ENCODE data around the gene LARGE1.
"Not testable (repeated sequence)": the region's sequence is repeated elsewhere in the genome, so short reads cannot be mapped to it uniquely, and the experiment has no call there.

Gene LARGE1

GRCh38 chr22:33865248-33865647 lies 55.0 kb downstream of the LARGE1 start:
- Histone ChIP-seq H3K4me1 (ENCODE audit: control insufficient read depth in 1 of 2, insufficient read depth in 2 of 2, low read length in 2 of 2) (peaks cover 18 to 31% of the 10 kb centered on the region in 2 donors), H3K27ac (ENCODE audit: low read depth, low read length) (no peak overlapping the region)

DNA sequence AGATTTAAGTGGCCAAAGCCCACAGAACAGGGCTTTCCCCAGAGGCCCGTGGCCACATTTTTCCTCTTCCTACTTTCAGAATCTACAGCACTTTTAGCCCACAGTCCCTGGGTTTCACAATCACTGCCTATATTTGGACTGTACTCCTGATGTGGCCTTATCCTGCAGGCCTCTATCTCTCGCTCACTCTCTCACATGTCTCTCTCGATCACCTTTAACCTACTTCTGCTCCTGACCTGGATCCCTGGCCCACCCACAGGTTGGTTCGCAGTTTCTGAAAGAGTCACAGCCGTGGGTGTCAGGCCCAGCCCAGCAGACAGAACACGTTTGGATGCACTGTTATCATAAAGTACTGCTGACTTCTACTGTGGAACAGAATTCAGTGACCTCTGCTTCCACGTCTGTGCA lies 55.5 kb downstream of the LARGE1 start:
- Histone ChIP-seq H3K4me1 (ENCODE audit: control insufficient read depth in 1 of 2, insufficient read depth in 2 of 2, low read length in 2 of 2) (peaks cover 18 to 31% of the 10 kb centered on the region in 2 donors), H3K27ac (ENCODE audit: low read depth, low read length) (no peak overlapping the region), H3K9me3 (ENCODE audit: control insufficient read depth in 1 of 2, low read length in 2 of 2) (no peaks in the 10 kb centered on the region), H3K4me3 (ENCODE audit: low read depth in 1 of 2, low read length in 2 of 2) (no peak overlapping the region), H3K36me3 (ENCODE audit: control insufficient read depth in 1 of 2, insufficient read depth in 2 of 2, low read length in 2 of 2) (no peaks in the 10 kb centered on the region), H3K9ac (ENCODE audit: low read depth in 1 of 2, low read length in 2 of 2) (no peak overlapping the region), H3K27me3 (ENCODE audit: control insufficient read depth in 1 of 2, insufficient read depth in 2 of 2, low read length in 2 of 2) (no peaks in the 10 kb centered on the region)

More at GRCh38 chr22:33865248-33865647, 55.0 kb downstream of the LARGE1 start:
- H3K27me3 ChIP-seq (ENCODE audit: control insufficient read depth in 1 of 2, insufficient read depth in 2 of 2, low read length in 2 of 2), result no peaks in the 10 kb centered on the region
- H3K9me3 ChIP-seq (ENCODE audit: control insufficient read depth in 1 of 2, low read length in 2 of 2), result no peaks in the 10 kb centered on the region
- H3K4me3 ChIP-seq (ENCODE audit: low read depth in 1 of 2, low read length in 2 of 2), result no peak overlapping the region
- H3K36me3 ChIP-seq (ENCODE audit: control insufficient read depth in 1 of 2, insufficient read depth in 2 of 2, low read length in 2 of 2), result no peaks in the 10 kb centered on the region
- no peak overlapping the region for H3K9ac ChIP-seq (ENCODE audit: low read depth in 1 of 2, low read length in 2 of 2)

- Histone ChIP-seq H3K4me3 (ENCODE audit: low read depth in 1 of 2, low read length in 2 of 2) (no peak overlapping the region), H3K4me1 (ENCODE audit: control insufficient read depth in 1 of 2, insufficient read depth in 2 of 2, low read length in 2 of 2) (peaks cover 2 to 11% of the 10 kb centered on the region in 2 donors), H3K9me3 (ENCODE audit: control insufficient read depth in 1 of 2, low read length in 2 of 2) (no peaks in the 10 kb centered on the region), H3K27me3 (ENCODE audit: control insufficient read depth in 1 of 2, insufficient read depth in 2 of 2, low read length in 2 of 2) (no peaks in the 10 kb centered on the region), H3K27ac (ENCODE audit: low read depth, low read length) (no peak overlapping the region), H3K9ac (ENCODE audit: low read depth in 1 of 2, low read length in 2 of 2) (no peak overlapping the region), H3K36me3 (ENCODE audit: control insufficient read depth in 1 of 2, insufficient read depth in 2 of 2, low read length in 2 of 2) (no peaks in the 10 kb centered on the region)
These were observed 58.9 kb downstream of the LARGE1 start for GRCh38 chr22:33861216-33861875.

GRCh38 chr22:33860386-33860785 lies 59.9 kb downstream of the LARGE1 start:
- Histone ChIP-seq H3K4me3 (ENCODE audit: low read depth in 1 of 2, low read length in 2 of 2) (no peak overlapping the region), H3K36me3 (ENCODE audit: control insufficient read depth in 1 of 2, insufficient read depth in 2 of 2, low read length in 2 of 2) (no peaks in the 10 kb centered on the region), H3K9ac (ENCODE audit: low read depth in 1 of 2, low read length in 2 of 2) (no peak overlapping the region), H3K9me3 (ENCODE audit: control insufficient read depth in 1 of 2, low read length in 2 of 2) (no peaks in the 10 kb centered on the region), H3K4me1 (ENCODE audit: control insufficient read depth in 1 of 2, insufficient read depth in 2 of 2, low read length in 2 of 2) (peaks cover 0 to 10% of the 10 kb centered on the region in 2 donors), H3K27ac (ENCODE audit: low read depth, low read length) (no peak overlapping the region), H3K27me3 (ENCODE audit: control insufficient read depth in 1 of 2, insufficient read depth in 2 of 2, low read length in 2 of 2) (no peaks in the 10 kb centered on the region)

GRCh38 chr22:33859311-33859710 lies 61.0 kb downstream of the LARGE1 start:
- Histone ChIP-seq H3K27ac (ENCODE audit: low read depth, low read length) (no peak overlapping the region), H3K9ac (ENCODE audit: low read depth in 1 of 2, low read length in 2 of 2) (no peak overlapping the region), H3K9me3 (ENCODE audit: control insufficient read depth in 1 of 2, low read length in 2 of 2) (no peaks in the 10 kb centered on the region), H3K4me3 (ENCODE audit: low read depth in 1 of 2, low read length in 2 of 2) (no peak overlapping the region), H3K27me3 (ENCODE audit: control insufficient read depth in 1 of 2, insufficient read depth in 2 of 2, low read length in 2 of 2) (no peaks in the 10 kb centered on the region), H3K36me3 (ENCODE audit: control insufficient read depth in 1 of 2, insufficient read depth in 2 of 2, low read length in 2 of 2) (no peaks in the 10 kb centered on the region), H3K4me1 (ENCODE audit: control insufficient read depth in 1 of 2, insufficient read depth in 2 of 2, low read length in 2 of 2) (peaks cover 5 to 6% of the 10 kb centered on the region in 2 donors)

DNA sequence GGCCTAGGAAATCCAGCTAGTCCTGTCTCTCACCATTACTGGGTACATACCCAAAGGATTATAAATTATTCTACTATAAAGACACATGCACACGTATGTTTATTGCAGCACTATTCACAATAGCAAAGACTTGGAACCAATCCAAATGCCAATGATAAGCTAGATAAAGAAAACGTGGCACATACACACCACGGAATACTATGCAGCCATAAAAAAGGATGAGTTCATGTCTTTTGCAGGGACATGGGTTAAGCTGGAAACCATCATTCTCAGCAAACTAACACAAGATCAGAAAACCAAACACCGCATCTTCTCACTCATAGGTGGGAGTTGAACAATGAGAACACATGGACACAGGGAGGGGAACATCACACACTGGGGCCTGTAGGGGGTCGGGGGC lies 61.6 kb downstream of the LARGE1 start:
- H3K36me3 ChIP-seq (ENCODE audit: control insufficient read depth in 1 of 2, insufficient read depth in 2 of 2, low read length in 2 of 2); H3K27me3 ChIP-seq (ENCODE audit: control insufficient read depth in 1 of 2, insufficient read depth in 2 of 2, low read length in 2 of 2); H3K4me3 ChIP-seq (ENCODE audit: low read depth in 1 of 2, low read length in 2 of 2); H3K27ac ChIP-seq (ENCODE audit: low read depth, low read length); H3K9me3 ChIP-seq (ENCODE audit: control insufficient read depth in 1 of 2, low read length in 2 of 2); H3K9ac ChIP-seq (ENCODE audit: low read depth in 1 of 2, low read length in 2 of 2); H3K4me1 ChIP-seq (ENCODE audit: control insufficient read depth in 1 of 2, insufficient read depth in 2 of 2, low read length in 2 of 2): not testable (repeated sequence)

GRCh38 chr22:33857767-33858166 lies 62.5 kb downstream of the LARGE1 start:
- not testable (repeated sequence) for H3K9me3 ChIP-seq (ENCODE audit: control insufficient read depth in 1 of 2, low read length in 2 of 2); H3K36me3 ChIP-seq (ENCODE audit: control insufficient read depth in 1 of 2, insufficient read depth in 2 of 2, low read length in 2 of 2); H3K9ac ChIP-seq (ENCODE audit: low read depth in 1 of 2, low read length in 2 of 2); H3K27ac ChIP-seq (ENCODE audit: low read depth, low read length); H3K4me3 ChIP-seq (ENCODE audit: low read depth in 1 of 2, low read length in 2 of 2); H3K27me3 ChIP-seq (ENCODE audit: control insufficient read depth in 1 of 2, insufficient read depth in 2 of 2, low read length in 2 of 2)
- peaks cover 14 to 16% of the 10 kb centered on the region in 2 donors for H3K4me1 ChIP-seq (ENCODE audit: control insufficient read depth in 1 of 2, insufficient read depth in 2 of 2, low read length in 2 of 2)

GRCh38 chr22:33854724-33855123 lies 65.6 kb downstream of the LARGE1 start:
- Histone ChIP-seq H3K4me3 (ENCODE audit: low read depth in 1 of 2, low read length in 2 of 2) (no peak overlapping the region), H3K27ac (ENCODE audit: low read depth, low read length) (no peak overlapping the region), H3K4me1 (ENCODE audit: control insufficient read depth in 1 of 2, insufficient read depth in 2 of 2, low read length in 2 of 2) (peaks cover 30 to 37% of the 10 kb centered on the region in 2 donors), H3K36me3 (ENCODE audit: control insufficient read depth in 1 of 2, insufficient read depth in 2 of 2, low read length in 2 of 2) (no peaks in the 10 kb centered on the region), H3K27me3 (ENCODE audit: control insufficient read depth in 1 of 2, insufficient read depth in 2 of 2, low read length in 2 of 2) (no peaks in the 10 kb centered on the region), H3K9me3 (ENCODE audit: control insufficient read depth in 1 of 2, low read length in 2 of 2) (no peaks in the 10 kb centered on the region), H3K9ac (ENCODE audit: low read depth in 1 of 2, low read length in 2 of 2) (no peak overlapping the region)

DNA sequence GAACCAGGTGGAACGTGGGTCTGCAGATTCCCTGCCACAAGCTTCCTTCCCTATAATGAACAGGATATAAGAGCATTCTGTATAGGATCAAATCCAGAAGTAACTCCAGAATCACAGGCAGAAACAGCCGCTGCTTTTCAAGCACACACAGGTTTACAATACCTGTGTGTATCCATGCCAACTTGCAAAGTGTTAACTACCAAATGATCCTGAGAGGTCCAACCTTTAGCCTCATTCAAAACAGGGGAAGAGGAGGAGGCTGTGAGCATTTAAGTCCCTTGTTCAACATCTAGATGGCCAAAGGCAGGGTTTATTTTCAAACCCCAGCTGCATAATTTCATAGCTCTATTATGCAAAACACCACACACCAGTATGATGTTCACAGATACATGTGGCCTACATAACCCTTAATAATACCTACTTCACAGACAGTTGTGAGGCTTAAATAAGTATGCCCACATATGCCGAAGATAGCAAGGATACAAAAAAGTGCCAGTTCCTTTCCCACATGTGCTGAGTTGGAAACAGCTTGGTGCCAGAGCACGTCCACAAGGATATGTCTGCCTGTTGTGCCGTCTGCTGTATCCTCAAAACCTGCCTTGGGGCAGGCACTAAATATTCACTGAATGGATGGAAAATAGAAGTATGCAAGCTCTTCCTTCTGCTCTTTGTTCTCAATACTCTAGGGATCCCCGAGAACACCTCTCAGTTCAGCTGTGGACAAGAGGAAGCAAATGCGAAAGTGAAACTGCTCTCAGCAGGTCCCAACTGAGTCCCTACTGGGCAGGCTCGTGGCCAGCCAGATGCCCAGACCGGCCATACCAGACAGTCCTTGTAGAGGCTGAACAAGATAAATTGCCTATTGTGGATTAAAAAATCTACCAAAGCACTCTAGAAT lies 66.8 kb downstream of the LARGE1 start:
- Histone ChIP-seq H3K9ac (ENCODE audit: low read depth in 1 of 2, low read length in 2 of 2) (peak overlapping the region; percentile 58 to 62), H3K9me3 (ENCODE audit: control insufficient read depth in 1 of 2, low read length in 2 of 2) (no peaks in the 10 kb centered on the region), H3K4me1 (ENCODE audit: control insufficient read depth in 1 of 2, insufficient read depth in 2 of 2, low read length in 2 of 2) (peaks cover 30 to 37% of the 10 kb centered on the region in 2 donors), H3K27ac (ENCODE audit: low read depth, low read length) (peak overlapping the region; percentile 64), H3K4me3 (ENCODE audit: low read depth in 1 of 2, low read length in 2 of 2) (peak overlapping the region; percentile 60 to 78), H3K27me3 (ENCODE audit: control insufficient read depth in 1 of 2, insufficient read depth in 2 of 2, low read length in 2 of 2) (no peaks in the 10 kb centered on the region), H3K36me3 (ENCODE audit: control insufficient read depth in 1 of 2, insufficient read depth in 2 of 2, low read length in 2 of 2) (no peaks in the 10 kb centered on the region)

- Histone ChIP-seq H3K4me1 (ENCODE audit: control insufficient read depth in 1 of 2, insufficient read depth in 2 of 2, low read length in 2 of 2) (peaks cover 30 to 37% of the 10 kb centered on the region in 2 donors), H3K4me3 (ENCODE audit: low read depth in 1 of 2, low read length in 2 of 2) (no peak overlapping the region), H3K36me3 (ENCODE audit: control insufficient read depth in 1 of 2, insufficient read depth in 2 of 2, low read length in 2 of 2) (no peaks in the 10 kb centered on the region), H3K9me3 (ENCODE audit: control insufficient read depth in 1 of 2, low read length in 2 of 2) (no peaks in the 10 kb centered on the region), H3K27ac (ENCODE audit: low read depth, low read length) (no peak overlapping the region), H3K9ac (ENCODE audit: low read depth in 1 of 2, low read length in 2 of 2) (no peak overlapping the region), H3K27me3 (ENCODE audit: control insufficient read depth in 1 of 2, insufficient read depth in 2 of 2, low read length in 2 of 2) (no peaks in the 10 kb centered on the region)
These were observed 68.4 kb downstream of the LARGE1 start for GRCh38 chr22:33851821-33852384.

All from duodenal mucosa (tissue), 2 donors.